CD8-positive, alpha-beta memory T cell (primary cell): ENCODE results near the gene MICU1. TPM values are rescaled to one million over a fixed set of nuclear protein-coding genes. Genes with fewer than 3 reads are reported as not detected.

Experiments used
- polyA plus RNA-seq: library from polyadenylated mRNA; unstranded; fragments of 300-500 nt; fragmentation: Illumina TruSeq; gene quantifications from one replicate; pipeline ENCODE4 v1.2.3, GENCODE V29; 2021
- total RNA-seq, 2 experiments: library from RNA; stranded (reverse); gene quantifications; one replicate each; pipeline ENCODE4 v1.2.3, GENCODE V29; 2021

MICU1 gene
- total and polyA plus RNA-seq, 3 experiments from 2014 or later = 25.3 to 27.9 (median 26.9) TPM

Other genes starting within 250 kb of the MICU1 start
- gene MCU, start 66.1 kb upstream of the MICU1 start, total RNA-seq = 10 to 100 TPM; 14.9 to 17.6 TPM
- gene MCU, start 66.1 kb upstream of the MICU1 start, polyA plus RNA-seq = 7.9 TPM